NAMALWA (cell line): ENCODE results near the gene MPZL3.
"Not testable (repeated sequence)": the region's sequence is repeated elsewhere in the genome, so short reads cannot be mapped to it uniquely, and the experiment has no call there.

Experiments
- DNase-seq: peaks from one replicate; pipeline ENCODE4 v3.0.0-alpha.2; 2015; ENCODE audit warnings: low spot score

The MPZL3 gene

DNA sequence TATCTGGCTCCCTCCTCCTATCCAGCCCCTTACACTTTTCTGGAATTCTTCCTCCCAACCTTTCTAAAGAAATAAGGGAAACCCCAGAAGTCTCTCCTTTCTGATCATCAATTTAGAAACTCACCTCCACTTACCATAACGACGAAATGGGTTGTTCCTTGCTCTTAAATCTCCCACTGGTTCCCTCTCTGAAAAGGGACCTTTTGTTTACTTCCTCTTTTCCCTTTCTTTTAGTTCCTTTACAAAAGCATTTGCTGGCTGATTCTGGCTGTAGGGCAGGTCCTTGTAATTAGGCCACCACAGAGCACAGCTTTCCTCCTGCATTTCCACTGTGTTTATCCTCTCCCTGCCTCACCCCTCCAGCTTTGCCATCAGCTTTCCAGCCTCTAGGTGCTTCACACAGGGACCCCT, 39.4 kb downstream of the MPZL3 start:
- no peak for DNase-seq

DNA sequence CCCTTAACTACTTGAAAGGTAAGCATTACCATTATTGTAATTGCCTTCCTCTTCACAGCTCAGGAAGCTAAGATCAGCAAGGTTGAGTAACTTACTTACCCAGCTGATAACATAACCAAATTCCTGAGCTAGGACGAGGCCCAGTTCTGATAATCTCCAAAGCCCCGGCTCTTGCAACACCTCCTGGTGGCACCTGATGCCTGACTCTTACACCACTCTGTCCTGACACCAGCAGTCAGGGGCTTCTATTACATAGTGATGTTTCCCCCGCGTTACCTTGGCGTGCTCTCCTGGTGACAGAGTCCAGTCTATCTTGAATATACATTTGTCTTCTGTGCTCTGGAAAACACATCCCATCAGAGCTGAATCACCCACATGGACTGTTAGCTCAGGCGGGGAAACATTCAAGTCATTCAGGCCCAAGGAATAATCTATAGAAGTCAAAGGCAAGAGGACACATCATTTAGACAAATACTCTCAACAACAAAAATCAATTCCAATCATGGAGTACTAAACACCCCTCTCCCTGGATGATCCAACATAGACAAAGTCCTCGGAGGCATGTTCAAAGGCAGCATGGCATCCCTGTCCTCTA, 39.9 kb downstream of the MPZL3 start:
- no peak for DNase-seq

DNA sequence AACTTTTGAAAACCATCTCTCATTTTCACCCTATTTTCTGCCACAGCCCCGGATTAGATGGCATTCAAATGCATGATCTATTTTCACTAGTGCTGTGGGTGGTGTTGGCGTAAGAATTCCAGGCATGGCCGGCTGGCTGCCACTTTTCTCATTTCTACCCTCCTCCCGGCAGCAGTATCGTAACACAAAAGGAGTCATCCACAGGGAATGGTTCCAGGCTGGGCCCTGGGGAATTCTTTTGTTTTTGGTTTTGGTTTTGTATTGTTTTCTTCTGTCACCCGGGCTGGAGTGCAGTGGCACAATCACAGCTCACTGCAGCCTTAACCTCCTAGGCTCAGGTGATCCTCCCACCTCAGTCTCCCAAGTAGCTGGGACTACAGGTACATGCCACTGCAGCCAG, 41.2 kb downstream of the MPZL3 start:
- no peak for DNase-seq

- no peak for DNase-seq
Observed at GRCh38 chr11:118210323-118210722, 41.8 kb downstream of the MPZL3 start.

GRCh38 chr11:118209033-118209432, 43.1 kb downstream of the MPZL3 start:
- no peak for DNase-seq

GRCh38 chr11:118207079-118207478, 45.1 kb downstream of the MPZL3 start:
- no peak for DNase-seq

- DNase-seq: peak; percentile 40
Observed at GRCh38 chr11:118206391-118207031, 45.7 kb downstream of the MPZL3 start.

- no peak for DNase-seq
Observed at GRCh38 chr11:118205606-118206378, 46.4 kb downstream of the MPZL3 start.

- DNase-seq: no peak
Observed at GRCh38 chr11:118202599-118203422, 49.4 kb downstream of the MPZL3 start.

GRCh38 chr11:118201966-118202365, 50.2 kb downstream of the MPZL3 start:
- no peak for DNase-seq

DNA sequence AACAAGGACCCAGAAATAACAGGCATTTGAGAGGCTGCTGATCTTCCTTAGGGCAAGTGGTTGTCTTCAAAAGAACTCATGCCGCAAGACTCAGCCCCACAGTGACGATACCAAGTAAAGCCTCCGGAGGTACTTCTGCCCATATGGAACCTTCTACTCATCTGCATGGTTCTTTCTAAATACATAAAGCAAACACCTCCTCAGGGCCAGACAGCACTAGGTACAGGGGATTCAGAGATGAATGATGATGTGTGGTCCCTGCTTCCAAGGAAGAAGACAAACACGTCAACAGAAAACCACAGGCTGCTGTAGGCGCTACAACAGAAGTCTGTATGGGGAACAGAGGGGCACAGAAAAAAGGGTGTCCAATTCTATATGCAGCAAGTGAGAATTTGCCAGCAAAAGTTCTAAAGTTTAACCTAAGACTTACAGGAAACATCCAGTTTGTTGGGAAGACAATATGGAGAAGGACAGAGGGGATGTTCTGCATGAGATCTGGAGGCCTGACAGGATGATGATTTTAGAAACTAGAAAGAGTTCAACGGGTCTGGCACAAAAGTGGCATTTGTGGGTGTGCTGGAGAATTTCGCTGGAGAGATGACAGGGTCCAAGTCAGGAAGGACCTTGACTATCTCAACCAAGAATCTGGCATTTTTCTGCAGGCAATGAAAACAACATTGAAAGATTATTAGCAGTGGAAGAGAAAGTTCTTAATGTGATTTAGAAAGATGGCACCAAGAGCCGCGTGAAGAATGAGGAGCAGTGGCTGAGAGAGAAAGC, 51.1 kb downstream of the MPZL3 start:
- no peak for DNase-seq

DNA sequence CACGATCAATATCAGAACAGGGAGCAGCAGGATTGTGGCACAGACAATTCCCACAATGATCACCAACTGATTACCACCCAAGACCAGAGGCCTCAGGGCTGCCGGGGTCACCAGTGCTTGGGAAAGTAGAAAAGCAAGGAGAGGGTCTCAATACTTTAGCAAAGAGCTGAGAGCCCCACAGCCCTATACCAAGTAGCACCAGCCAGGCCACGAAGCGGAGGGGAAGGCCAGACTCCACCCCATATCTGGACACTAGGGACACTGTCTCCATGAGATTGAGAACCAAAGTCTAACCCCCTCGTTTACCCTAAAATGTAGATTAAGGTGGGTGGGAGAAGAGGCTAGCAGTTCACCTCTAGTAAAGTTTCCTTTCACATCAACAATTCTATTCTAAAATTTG, 51.7 kb downstream of the MPZL3 start:
- no peak for DNase-seq

DNA sequence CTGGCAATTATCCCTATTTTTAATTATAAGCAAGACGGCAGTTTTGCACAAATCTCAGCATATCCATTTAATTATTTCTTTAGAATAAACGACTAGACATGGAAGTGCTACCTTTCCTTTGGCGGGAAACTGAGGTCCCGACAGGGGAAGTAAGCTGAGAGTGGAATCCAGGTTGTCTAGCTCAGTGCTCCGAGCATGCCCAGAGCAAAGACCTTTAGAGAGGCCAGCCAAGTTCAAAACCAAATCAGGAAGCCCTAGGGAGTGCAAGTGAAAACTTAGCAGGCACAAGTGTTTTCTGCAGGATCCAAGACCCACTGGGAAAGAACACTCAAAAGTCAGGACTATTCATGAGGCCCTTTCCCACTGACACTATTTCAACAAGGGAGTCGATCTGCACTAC, 53.0 kb downstream of the MPZL3 start:
- DNase-seq: no peak

GRCh38 chr11:118198370-118198769, 53.8 kb downstream of the MPZL3 start:
- DNase-seq: peak; percentile 81

GRCh38 chr11:118194835-118195627, 57.1 kb downstream of the MPZL3 start:
- DNase-seq: no peak

- DNase-seq: no peak
Observed at GRCh38 chr11:118193910-118194566, 58.1 kb downstream of the MPZL3 start.

DNA sequence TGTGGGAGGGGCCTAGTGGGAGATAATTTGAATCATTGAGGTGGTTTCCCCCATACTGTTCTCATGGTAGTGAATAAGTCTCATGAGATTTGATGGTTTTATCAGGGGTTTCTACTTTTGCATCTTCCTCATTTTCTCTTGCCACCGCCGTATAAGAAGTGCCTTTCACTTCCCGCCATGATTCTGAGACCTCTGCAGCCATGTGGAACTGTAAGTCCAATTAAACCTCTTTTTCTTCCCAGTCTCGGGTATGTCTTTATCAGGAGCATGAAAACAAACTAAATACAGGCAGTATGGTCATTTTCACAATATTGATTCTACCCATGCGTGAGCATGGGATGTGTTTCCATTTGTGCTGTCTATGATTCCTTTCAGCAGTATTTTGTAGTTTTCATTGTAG, 59.3 kb downstream of the MPZL3 start:
- DNase-seq: not testable (repeated sequence)

DNA sequence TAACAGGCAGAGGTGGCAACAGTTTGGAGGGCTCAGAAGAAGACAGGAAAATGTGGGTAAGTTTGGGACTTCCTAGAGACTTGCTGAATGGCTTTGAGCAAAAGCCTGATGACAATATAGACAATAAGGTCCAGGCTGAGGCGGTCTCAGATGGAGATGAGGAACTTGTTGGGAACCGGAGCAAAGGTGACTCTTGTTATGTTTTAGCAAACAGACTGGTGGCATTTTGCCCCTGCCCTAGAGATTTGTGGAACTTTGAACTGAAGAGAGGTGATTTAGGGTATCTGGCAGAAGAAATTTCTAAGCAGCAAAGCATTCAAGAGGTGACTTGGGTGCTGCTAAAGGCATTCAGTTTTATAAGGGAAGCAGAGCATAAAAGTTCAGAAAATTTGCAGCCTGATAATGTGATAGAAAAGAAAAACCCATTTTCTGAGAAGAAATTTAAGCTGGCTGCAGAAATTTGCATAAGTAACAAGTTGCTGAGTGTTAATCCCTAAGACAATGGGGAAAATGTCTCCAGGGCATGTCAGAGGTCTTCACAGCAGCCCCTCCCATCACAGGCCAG, 61.1 kb downstream of the MPZL3 start:
- not testable (repeated sequence) for DNase-seq

- DNase-seq: no peak
Observed at GRCh38 chr11:118186346-118187107, 65.6 kb downstream of the MPZL3 start.
